Adrenal gland (tissue), 12 donors: ENCODE measurements around the gene SLC33A1. TPM values are rescaled to one million over a fixed set of nuclear protein-coding genes. Genes with fewer than 3 reads are reported as not detected.
"Not testable (repeated sequence)": the region's sequence is repeated elsewhere in the genome, so short reads cannot be mapped to it uniquely, and the experiment has no call there.

Experiments
- DNase-seq, 7 donors: peaks; one replicate each; pipeline ENCODE4 v3.0.0-alpha.2; 2019 to 2020
- H3K27ac ChIP-seq, 5 donors: fragments of 200-600 bp; sonication (generic) in 4 of 5; 1 replicate in 3 of 5; 2 replicates in 2 of 5; pipeline versions ENCODE4 v1.5.1 to v1.8.0; 2016 to 2020; ENCODE audit warnings: mild to moderate bottlenecking in 1 of 5
- H3K27me3 ChIP-seq: fragments of 200-600 bp; 2 replicates; pipeline ENCODE4 v1.8.0; 2021
- H3K36me3 ChIP-seq, 2 donors: fragments of 200-600 bp; replicated peaks in 1 of 2; 1 replicate in 1 of 2; 2 replicates in 1 of 2; pipeline versions ENCODE4 v1.5.1 to v1.8.0; 2018 to 2022
- H3K4me1 ChIP-seq, 2 donors: fragments of 200-600 bp; replicated peaks in 1 of 2; 1 replicate in 1 of 2; 2 replicates in 1 of 2; pipeline versions ENCODE4 v1.5.1 to v1.8.0; 2018 to 2021
- H3K4me3 ChIP-seq, 4 donors: fragments of 200-600 bp; sonication (generic) in 3 of 4; one replicate each; pipeline ENCODE4 v1.5.1; 2016 to 2018
- H3K9me3 ChIP-seq, 3 donors: fragments of 200-600 bp; sonication (generic) in 1 of 3; replicated peaks in 1 of 3; 1 replicate in 2 of 3; 2 replicates in 1 of 3; pipeline versions ENCODE4 v1.5.1 to v1.8.0; 2016 to 2021
- POLR2A ChIP-seq, 2 donors: fragments of 450-650 bp; IDR thresholded peaks; one replicate each; pipeline ENCODE4 v1.6.1; 2017; ENCODE audit warnings: antibody characterized with exemption in 2 of 2, mild to moderate bottlenecking in 2 of 2, moderate library complexity in 1 of 2
- WGBS, 4 donors: extraction: QIAGEN DNeasy Blood & Tissue Kit in 2 of 4; methylation state at CpG; one replicate each; pipeline versions ENCODE4 v1.1.5 to v1.1.7; 2013 to 2017; 5-methylcytosine and 5-hydroxymethylcytosine counted together
- intact Hi-C, 2 donors: fragments of 100-400 bp; cut with DNase I; formaldehyde crosslinking; loops; one replicate each; pipeline versions ENCODE4 v1.14.1 to v1.15.0; 2022 to 2023
- polyA plus RNA-seq, 3 donors: library from polyadenylated mRNA; stranded (reverse); fragments of 200-250 nt in 2 of 3; fragments of 350-450 nt in 1 of 3; fragmentation: Illumina TruSeq in 1 of 3; extraction: RNeasy Lipid Tissue Mini Kit (QIAGEN cat#74804) in 1 of 3; gene quantifications; one replicate each; pipeline ENCODE4 v1.2.3, GENCODE V29; 2013 to 2014
- total RNA-seq, 9 donors: library from RNA; depleted of rRNA in 4 of 9; stranded (reverse); fragments of >200 nt in 4 of 9; fragments of 120-200 nt in 1 of 9; fragmentation: NEBNext Ultra II Directional in 1 of 9; extraction: Animal tissue kit (Norgen Biotek cat#: 25700) in 1 of 9; gene quantifications; one replicate each; pipeline versions ENCODE4 v1.1.0 to v1.2.4, GENCODE V29; 2013 to 2023
- TF ChIP-seq, protein P1 (sequence below), 6 experiments: fragments of 450-650 bp in 4 of 6; fragments of 200-600 bp in 2 of 6; sonication (generic) in 1 of 6; IDR thresholded peaks; 1 replicate in 5 of 6; 2 replicates in 1 of 6; pipeline versions ENCODE4 v1.5.1 to v1.8.0; 2016 to 2021; ENCODE audit warnings: antibody characterized with exemption in 6 of 6, mild to moderate bottlenecking in 2 of 6, moderate library complexity in 1 of 6
- donor health status: healthy with polysubstance abuse.
- donor health status: Bipolar disorder and iron deficiency.
- donor health status: DM: yes; HTN: yes; CAD: no.
- donor health status: DM: no; HTN: no; CAD: no.
- donor health status: DM: no; HTN: no; CAD: no.
- donor health status: DM: yes; HTN: yes; CAD: no.

Gene SLC33A1
- total and polyA plus RNA-seq, 12 donors: 3.6 to 101 (median 36.2) TPM

DNA sequence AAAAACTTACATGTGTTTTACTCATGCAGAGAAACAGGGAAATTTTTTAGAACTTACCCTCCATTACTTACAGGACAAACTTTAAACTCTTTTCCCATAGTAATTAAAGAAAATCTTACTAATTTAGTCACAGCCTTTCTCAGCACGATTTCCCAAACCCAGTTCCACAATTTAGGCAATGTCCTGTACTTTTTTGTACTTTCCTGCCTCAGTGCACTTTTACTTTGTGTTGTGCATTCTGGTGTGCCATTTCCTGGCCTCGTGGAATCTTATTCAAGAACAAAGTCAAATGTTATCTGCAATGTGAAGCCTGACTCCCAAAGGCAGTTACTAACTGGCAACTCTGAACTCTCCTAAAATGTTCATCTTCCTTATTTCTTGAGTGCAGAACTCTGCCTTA is 1.9 kb downstream of the SLC33A1 start:
- no peak overlapping the region for H3K27ac ChIP-seq
- peaks cover 28 to 55% of the 10 kb centered on the region in 2 donors for H3K4me1 ChIP-seq
- peak overlapping the region in 2 of 4 donors; percentile 84 to 89 for H3K4me3 ChIP-seq
- H3K27me3 ChIP-seq: no peaks in the 10 kb centered on the region
- 14 to 29% (median 18%) methylated on average over 2 of the region's 2 CpGs for WGBS, 4 donors
- no peaks in the 10 kb centered on the region for H3K36me3 ChIP-seq
- TF ChIP-seq, protein P1, sequence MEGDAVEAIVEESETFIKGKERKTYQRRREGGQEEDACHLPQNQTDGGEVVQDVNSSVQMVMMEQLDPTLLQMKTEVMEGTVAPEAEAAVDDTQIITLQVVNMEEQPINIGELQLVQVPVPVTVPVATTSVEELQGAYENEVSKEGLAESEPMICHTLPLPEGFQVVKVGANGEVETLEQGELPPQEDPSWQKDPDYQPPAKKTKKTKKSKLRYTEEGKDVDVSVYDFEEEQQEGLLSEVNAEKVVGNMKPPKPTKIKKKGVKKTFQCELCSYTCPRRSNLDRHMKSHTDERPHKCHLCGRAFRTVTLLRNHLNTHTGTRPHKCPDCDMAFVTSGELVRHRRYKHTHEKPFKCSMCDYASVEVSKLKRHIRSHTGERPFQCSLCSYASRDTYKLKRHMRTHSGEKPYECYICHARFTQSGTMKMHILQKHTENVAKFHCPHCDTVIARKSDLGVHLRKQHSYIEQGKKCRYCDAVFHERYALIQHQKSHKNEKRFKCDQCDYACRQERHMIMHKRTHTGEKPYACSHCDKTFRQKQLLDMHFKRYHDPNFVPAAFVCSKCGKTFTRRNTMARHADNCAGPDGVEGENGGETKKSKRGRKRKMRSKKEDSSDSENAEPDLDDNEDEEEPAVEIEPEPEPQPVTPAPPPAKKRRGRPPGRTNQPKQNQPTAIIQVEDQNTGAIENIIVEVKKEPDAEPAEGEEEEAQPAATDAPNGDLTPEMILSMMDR (IDR thresholded peaks at IDR 0.05): no peak
- no peak for TF ChIP-seq POLR2A (IDR thresholded peaks at IDR 0.05)
- DNase-seq: no peak
- no peaks in the 10 kb centered on the region for H3K9me3 ChIP-seq
- intact Hi-C loops: loop anchor here in 1 of 2 donors (10.0 kb wide), 1 partner anchor 48 kb away; the partner anchor contains the start of gene C3orf33

DNA sequence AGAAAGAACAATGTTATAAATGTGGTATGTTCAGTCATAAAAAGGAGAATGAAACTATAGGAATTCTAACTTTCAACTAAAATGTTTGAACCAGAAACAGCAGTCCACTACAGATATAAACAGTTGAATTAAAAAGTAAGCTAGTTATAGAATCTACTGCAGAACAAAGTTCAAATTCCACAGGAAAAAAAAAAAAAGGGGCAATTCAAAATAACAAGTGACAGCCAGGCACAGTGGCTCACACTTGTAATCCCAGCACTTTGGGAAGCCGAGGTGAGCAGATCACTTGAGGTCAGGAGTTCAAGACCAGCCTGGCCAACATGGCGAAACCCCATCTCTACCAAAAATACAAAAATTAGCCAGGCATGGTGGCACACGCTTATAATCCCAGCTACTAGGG is 4.8 kb downstream of the SLC33A1 start:
- intact Hi-C loops, H3K36me3 ChIP-seq, H3K9me3 ChIP-seq, H3K4me3 ChIP-seq, H3K27me3 ChIP-seq, H3K27ac ChIP-seq, DNase-seq: not testable (repeated sequence)
- WGBS, 4 donors: 79 to 94% (median 84%) methylated on average over 3 of the region's 3 CpGs
- H3K4me1 ChIP-seq: peaks cover 24 to 84% of the 10 kb centered on the region in 2 donors

GRCh38 chr3:155847993-155848392 is 6.2 kb downstream of the SLC33A1 start:
- no peaks in the 10 kb centered on the region for H3K27me3 ChIP-seq
- DNase-seq: no peak
- no peak overlapping the region for H3K4me3 ChIP-seq
- intact Hi-C loops: no loop called here
- WGBS, 4 donors: 92 to 100% (median 97%) methylated on average over 3 of the region's 3 CpGs
- TF ChIP-seq, protein P1 (IDR thresholded peaks at IDR 0.05): no peak
- TF ChIP-seq POLR2A (IDR thresholded peaks at IDR 0.05): no peak
- H3K36me3 ChIP-seq: no peaks in the 10 kb centered on the region
- peaks cover 21 to 86% of the 10 kb centered on the region in 2 donors for H3K4me1 ChIP-seq
- H3K9me3 ChIP-seq: no peaks in the 10 kb centered on the region
- H3K27ac ChIP-seq: no peak overlapping the region

- intact Hi-C loops: no loop called here
- H3K4me1 ChIP-seq: peaks cover 3 to 67% of the 10 kb centered on the region in 2 donors
- 85 to 90% (median 86%) methylated on average over 3 of the region's 3 CpGs for WGBS, 4 donors
Measured at GRCh38 chr3:155846119-155846518, 8.1 kb downstream of the SLC33A1 start.

DNA sequence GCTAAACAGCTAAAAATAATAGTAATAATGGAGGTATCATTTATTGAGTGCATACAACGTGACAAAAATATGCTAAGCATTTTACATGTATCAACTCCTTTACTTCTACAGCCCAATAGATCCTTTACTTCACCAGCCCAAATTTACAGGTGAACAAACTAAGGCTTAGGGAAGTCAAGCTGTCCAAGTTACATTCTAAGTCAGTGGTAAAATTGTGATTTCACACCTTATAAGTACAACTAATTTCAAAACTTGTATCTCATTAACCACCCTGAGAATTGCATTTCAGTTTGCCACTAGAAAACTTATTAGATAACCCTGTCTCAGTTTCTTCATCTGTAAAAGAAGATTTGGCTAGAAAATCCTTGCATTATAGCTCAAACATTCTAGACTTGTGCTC is 10.7 kb downstream of the SLC33A1 start:
- H3K27me3 ChIP-seq: no peaks in the 10 kb centered on the region
- H3K9me3 ChIP-seq: no peaks in the 10 kb centered on the region
- 70 to 87% (median 82%) methylated on average over 1 of the region's 1 CpG for WGBS, 4 donors
- H3K4me1 ChIP-seq: peaks cover 0 to 42% of the 10 kb centered on the region in 2 donors
- H3K27ac ChIP-seq: no peak overlapping the region
- no peak for DNase-seq
- no peak overlapping the region for H3K4me3 ChIP-seq
- intact Hi-C loops: no loop called here
- TF ChIP-seq POLR2A (IDR thresholded peaks at IDR 0.05): no peak
- H3K36me3 ChIP-seq: no peaks in the 10 kb centered on the region

More at GRCh38 chr3:155846119-155846518, 8.1 kb downstream of the SLC33A1 start:
- Histone ChIP-seq H3K27me3 (no peaks in the 10 kb centered on the region), H3K9me3 (no peaks in the 10 kb centered on the region), H3K27ac (peak overlapping the region in 1 of 5 donors; percentile 36), H3K36me3 (no peaks in the 10 kb centered on the region), H3K4me3 (no peak overlapping the region)
- no peak for TF ChIP-seq POLR2A (IDR thresholded peaks at IDR 0.05)
- TF ChIP-seq, protein P1 (IDR thresholded peaks at IDR 0.05): no peak
- no peak for DNase-seq
